IPS-18a (cell line): ENCODE data around the gene TRIM42.

Experiments used
- H3K27ac ChIP-seq: one replicate; pipeline ENCODE4 v1.5.1; 2013; ENCODE audit warnings: low read length
- H3K27me3 ChIP-seq: one replicate; pipeline ENCODE4 v1.6.1; 2013; ENCODE audit warnings: mild to moderate bottlenecking, low read length; ENCODE audit not compliant: control insufficient read depth, insufficient read depth
- H3K36me3 ChIP-seq: one replicate; pipeline ENCODE4 v1.6.1; 2013; ENCODE audit warnings: low read depth, low read length; ENCODE audit not compliant: control insufficient read depth
- H3K4me1 ChIP-seq: one replicate; pipeline ENCODE4 v1.6.1; 2013; ENCODE audit warnings: low read depth, low read length; ENCODE audit not compliant: control insufficient read depth
- H3K4me3 ChIP-seq: one replicate; pipeline ENCODE4 v1.5.1; 2013; ENCODE audit warnings: low read length
- H3K9ac ChIP-seq: one replicate; pipeline ENCODE4 v1.6.1; 2013; ENCODE audit warnings: mild to moderate bottlenecking, low read length, moderate library complexity
- H3K9me3 ChIP-seq: one replicate; pipeline ENCODE4 v1.6.1; 2013; ENCODE audit warnings: low read depth, low read length; ENCODE audit not compliant: control insufficient read depth

The TRIM42 gene

GRCh38 chr3:140677764-140678163, at the start of gene TRIM42:
TRIM42 (plus strand) TSS chr3:140678064; CDS start chr3:140678230, 166 bp downstream.
- H3K27ac ChIP-seq = no peak within 1 kb of the TSS
- no peak within 1 kb of the TSS for H3K4me3 ChIP-seq
- no peaks in the 10 kb centered on the region for H3K36me3 ChIP-seq
- H3K9ac ChIP-seq = no peak within 1 kb of the TSS
- H3K27me3 ChIP-seq = no peaks in the 10 kb centered on the region
- no peaks in the 10 kb centered on the region for H3K9me3 ChIP-seq
- no peaks in the 10 kb centered on the region for H3K4me1 ChIP-seq

- no peak overlapping the region for H3K4me3 ChIP-seq
- H3K9ac ChIP-seq = no peak overlapping the region
- no peak overlapping the region for H3K27ac ChIP-seq
- H3K27me3 ChIP-seq = no peaks in the 10 kb centered on the region
- H3K4me1 ChIP-seq = no peaks in the 10 kb centered on the region
- H3K9me3 ChIP-seq = no peaks in the 10 kb centered on the region
- no peaks in the 10 kb centered on the region for H3K36me3 ChIP-seq
These were observed 49.3 kb upstream of the TRIM42 start for GRCh38 chr3:140628606-140629005.

GRCh38 chr3:140629357-140630137, 48.3 kb upstream of the TRIM42 start:
- Histone ChIP-seq H3K27me3 (no peaks in the 10 kb centered on the region), H3K4me3 (no peak overlapping the region), H3K27ac (no peak overlapping the region), H3K36me3 (no peaks in the 10 kb centered on the region), H3K4me1 (no peaks in the 10 kb centered on the region), H3K9me3 (no peaks in the 10 kb centered on the region), H3K9ac (no peak overlapping the region)

- H3K27me3 ChIP-seq = no peaks in the 10 kb centered on the region
- H3K4me3 ChIP-seq = no peak overlapping the region
- no peak overlapping the region for H3K27ac ChIP-seq
These were observed 47.5 kb upstream of the TRIM42 start for GRCh38 chr3:140630366-140630765.

GRCh38 chr3:140630866-140631265, 47.0 kb upstream of the TRIM42 start:
- no peaks in the 10 kb centered on the region for H3K9me3 ChIP-seq
- H3K36me3 ChIP-seq = no peaks in the 10 kb centered on the region
- no peak overlapping the region for H3K9ac ChIP-seq
- H3K27me3 ChIP-seq = no peaks in the 10 kb centered on the region
- no peak overlapping the region for H3K4me3 ChIP-seq
- no peaks in the 10 kb centered on the region for H3K4me1 ChIP-seq
- no peak overlapping the region for H3K27ac ChIP-seq

More at GRCh38 chr3:140630366-140630765, 47.5 kb upstream of the TRIM42 start:
- Histone ChIP-seq H3K9me3 (no peaks in the 10 kb centered on the region), H3K4me1 (no peaks in the 10 kb centered on the region), H3K36me3 (no peaks in the 10 kb centered on the region), H3K9ac (no peak overlapping the region)

- no peaks in the 10 kb centered on the region for H3K9me3 ChIP-seq
- no peak overlapping the region for H3K4me3 ChIP-seq
- no peaks in the 10 kb centered on the region for H3K4me1 ChIP-seq
- H3K36me3 ChIP-seq = no peaks in the 10 kb centered on the region
- H3K27ac ChIP-seq = no peak overlapping the region
- H3K9ac ChIP-seq = no peak overlapping the region
- no peaks in the 10 kb centered on the region for H3K27me3 ChIP-seq
These were observed 42.6 kb upstream of the TRIM42 start for GRCh38 chr3:140635276-140635675.

- Histone ChIP-seq H3K4me3 (no peak overlapping the region), H3K9me3 (no peaks in the 10 kb centered on the region), H3K27ac (no peak overlapping the region), H3K4me1 (no peaks in the 10 kb centered on the region), H3K36me3 (no peaks in the 10 kb centered on the region), H3K9ac (no peak overlapping the region), H3K27me3 (no peaks in the 10 kb centered on the region)
These were observed 41.3 kb upstream of the TRIM42 start for GRCh38 chr3:140636406-140637138.

GRCh38 chr3:140651287-140651686, 26.6 kb upstream of the TRIM42 start:
- Histone ChIP-seq H3K9me3 (no peaks in the 10 kb centered on the region), H3K4me3 (no peak overlapping the region), H3K36me3 (no peaks in the 10 kb centered on the region), H3K9ac (no peak overlapping the region), H3K4me1 (no peaks in the 10 kb centered on the region), H3K27ac (no peak overlapping the region), H3K27me3 (no peaks in the 10 kb centered on the region)

- Histone ChIP-seq H3K9ac (no peak overlapping the region), H3K9me3 (no peaks in the 10 kb centered on the region), H3K36me3 (no peaks in the 10 kb centered on the region), H3K27me3 (no peaks in the 10 kb centered on the region), H3K27ac (no peak overlapping the region), H3K4me1 (no peaks in the 10 kb centered on the region), H3K4me3 (no peak overlapping the region)
These were observed 22.2 kb upstream of the TRIM42 start for GRCh38 chr3:140655678-140656077.

GRCh38 chr3:140664111-140664510, 13.8 kb upstream of the TRIM42 start:
- Histone ChIP-seq H3K27me3 (no peaks in the 10 kb centered on the region), H3K27ac (no peak overlapping the region)

GRCh38 chr3:140682586-140682985, 4.7 kb downstream of the TRIM42 start:
- Histone ChIP-seq H3K9ac (no peak overlapping the region), H3K9me3 (no peaks in the 10 kb centered on the region), H3K27me3 (no peaks in the 10 kb centered on the region), H3K36me3 (no peaks in the 10 kb centered on the region), H3K4me1 (no peaks in the 10 kb centered on the region), H3K4me3 (no peak overlapping the region), H3K27ac (no peak overlapping the region)

More at GRCh38 chr3:140664111-140664510, 13.8 kb upstream of the TRIM42 start:
- Histone ChIP-seq H3K4me1 (no peaks in the 10 kb centered on the region), H3K36me3 (no peaks in the 10 kb centered on the region), H3K9me3 (no peaks in the 10 kb centered on the region), H3K4me3 (no peak overlapping the region), H3K9ac (no peak overlapping the region)
